ENCODE measurements around the gene HOXD8.
A peak's percentile ranks its signal among the peaks of the same experiment; 100 is the strongest.

Gene HOXD8

DNA sequence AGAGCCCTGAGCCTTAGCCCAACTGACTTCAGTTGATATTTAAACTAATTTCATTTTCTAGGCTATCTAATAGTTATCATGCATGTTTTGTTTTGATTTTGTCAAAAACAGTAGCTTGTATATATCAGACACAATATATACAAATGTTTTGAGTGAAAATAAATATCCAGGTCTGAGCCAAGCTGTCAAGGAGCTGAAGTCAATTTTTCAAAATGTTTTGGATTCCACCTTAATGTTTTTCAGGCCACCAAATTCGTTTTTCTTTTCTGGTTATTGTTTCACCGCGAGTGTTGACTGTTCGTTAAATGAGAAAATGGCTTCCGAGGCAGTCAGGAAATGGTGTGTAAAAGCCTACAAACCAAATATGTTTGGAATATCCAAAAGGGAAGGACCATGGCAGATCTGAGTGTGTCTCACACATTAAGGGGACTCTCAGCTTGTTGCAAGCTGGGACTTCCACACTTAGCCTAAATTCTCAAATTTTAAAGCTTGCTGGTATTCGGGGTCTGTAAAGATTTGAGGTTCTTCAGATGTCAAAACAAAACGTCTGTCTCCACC, 27.1 kb upstream of the HOXD8 start:
- Histone ChIP-seq H3K36me3 (ENCODE audit: control insufficient read depth in 2 of 2, insufficient read depth in 1 of 2, low read length in 2 of 2) (no peaks in the 10 kb centered on the region), H3K9me3 (ENCODE audit: control insufficient read depth, insufficient read depth, low read depth, low read length) (no peaks in the 10 kb centered on the region), H3K4me1 (ENCODE audit: control insufficient read depth, insufficient read depth, low read length) (peaks cover 4% of the 10 kb centered on the region), H3K4me3 (ENCODE audit: low read depth, low read length) (no peak overlapping the region), H3K27ac (ENCODE audit: extremely low read depth, low read depth, low read length) (no peak overlapping the region; the same call in 1 of the 2 replicates)
- TF ChIP-seq, protein P1, sequence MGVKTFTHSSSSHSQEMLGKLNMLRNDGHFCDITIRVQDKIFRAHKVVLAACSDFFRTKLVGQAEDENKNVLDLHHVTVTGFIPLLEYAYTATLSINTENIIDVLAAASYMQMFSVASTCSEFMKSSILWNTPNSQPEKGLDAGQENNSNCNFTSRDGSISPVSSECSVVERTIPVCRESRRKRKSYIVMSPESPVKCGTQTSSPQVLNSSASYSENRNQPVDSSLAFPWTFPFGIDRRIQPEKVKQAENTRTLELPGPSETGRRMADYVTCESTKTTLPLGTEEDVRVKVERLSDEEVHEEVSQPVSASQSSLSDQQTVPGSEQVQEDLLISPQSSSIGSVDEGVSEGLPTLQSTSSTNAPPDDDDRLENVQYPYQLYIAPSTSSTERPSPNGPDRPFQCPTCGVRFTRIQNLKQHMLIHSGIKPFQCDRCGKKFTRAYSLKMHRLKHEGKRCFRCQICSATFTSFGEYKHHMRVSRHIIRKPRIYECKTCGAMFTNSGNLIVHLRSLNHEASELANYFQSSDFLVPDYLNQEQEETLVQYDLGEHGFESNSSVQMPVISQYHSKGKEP (tag by site-specific recombination; IDR thresholded peaks at IDR 0.05): no peak
- POLR2A ChIA-PET: no interaction called here
- CTCF ChIA-PET: interaction anchor here (0.6 to 2.2 kb wide), 8 partner anchors 11 to 953 kb away, joined by 3 to 6 read pairs (median 3); no protein-coding TSS in a partner anchor

DNA sequence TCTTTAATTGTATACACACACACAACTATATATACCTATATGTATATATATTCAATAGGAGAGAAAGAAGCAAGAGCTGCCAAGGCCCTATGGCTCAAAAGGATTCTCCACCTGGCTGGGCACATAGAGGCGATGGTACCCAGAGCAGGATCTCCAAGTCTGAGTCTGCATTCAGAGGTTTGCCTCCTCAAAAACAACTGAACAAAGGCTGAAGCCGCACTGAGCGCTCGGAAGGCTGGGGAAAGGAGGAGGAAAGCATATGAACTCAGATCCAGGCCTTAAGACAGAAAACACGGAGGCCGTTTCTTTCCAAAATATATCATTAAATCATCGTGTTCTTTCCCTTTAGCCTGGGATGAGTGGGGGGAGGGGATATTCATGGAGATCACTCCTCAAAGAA, 26.3 kb upstream of the HOXD8 start:
- no peak overlapping the region; the same call in 1 of the 2 replicates for H3K4me3 ChIP-seq (ENCODE audit: low read depth, low read length)
- H3K27ac ChIP-seq (ENCODE audit: extremely low read depth, low read depth, low read length): peak overlapping the region; percentile 100; the same call in 1 of the 2 replicates
- no peaks in the 10 kb centered on the region for H3K9me3 ChIP-seq (ENCODE audit: control insufficient read depth, insufficient read depth, low read depth, low read length)
- H3K36me3 ChIP-seq (ENCODE audit: control insufficient read depth in 2 of 2, insufficient read depth in 1 of 2, low read length in 2 of 2): no peaks in the 10 kb centered on the region
- ChIA-PET CTCF (interaction anchor here (0.6 to 2.2 kb wide), 4 partner anchors 24 to 851 kb away, joined by 3 to 4 read pairs (median 3); no protein-coding TSS in a partner anchor), POLR2A (interaction anchor here (0.6 to 2.6 kb wide), 3 partner anchors 10 to 27 kb away, joined by 3 to 6 read pairs (median 5); no protein-coding TSS in a partner anchor)
- TF ChIP-seq ZNF311 (tag by site-specific recombination; IDR thresholded peaks at IDR 0.05; ENCODE audit: borderline replicate concordance): no peak
- TF ChIP-seq ZNF138 (tag by site-specific recombination; IDR thresholded peaks at IDR 0.05; ENCODE audit: borderline replicate concordance): no peak
- TF ChIP-seq SP3 (tag by site-specific recombination; IDR thresholded peaks at IDR 0.05): no peak
- no peak for TF ChIP-seq ZNF157 (tag by site-specific recombination; IDR thresholded peaks at IDR 0.05)
- no peak for TF ChIP-seq SETDB1 (IDR thresholded peaks at IDR 0.05; ENCODE audit: insufficient read length, low read length)
- TF ChIP-seq ZNF558 (tag by site-specific recombination; IDR thresholded peaks at IDR 0.05): no peak
- TF ChIP-seq ZFP69B (tag by site-specific recombination; IDR thresholded peaks at IDR 0.05): no peak
- TF ChIP-seq HOXC10 (CRISPR knock-in tag; IDR thresholded peaks at IDR 0.05): no peak
- TF ChIP-seq ZNF174 (tag by site-specific recombination; IDR thresholded peaks at IDR 0.05): no peak
- no peak for TF ChIP-seq ZNF2 (tag by site-specific recombination; IDR thresholded peaks at IDR 0.05)
- no peak for TF ChIP-seq SCRT1 (tag by site-specific recombination; IDR thresholded peaks at IDR 0.05; ENCODE audit: borderline replicate concordance)
- H3K4me1 ChIP-seq (ENCODE audit: control insufficient read depth, insufficient read depth, low read length): peaks cover 4% of the 10 kb centered on the region

DNA sequence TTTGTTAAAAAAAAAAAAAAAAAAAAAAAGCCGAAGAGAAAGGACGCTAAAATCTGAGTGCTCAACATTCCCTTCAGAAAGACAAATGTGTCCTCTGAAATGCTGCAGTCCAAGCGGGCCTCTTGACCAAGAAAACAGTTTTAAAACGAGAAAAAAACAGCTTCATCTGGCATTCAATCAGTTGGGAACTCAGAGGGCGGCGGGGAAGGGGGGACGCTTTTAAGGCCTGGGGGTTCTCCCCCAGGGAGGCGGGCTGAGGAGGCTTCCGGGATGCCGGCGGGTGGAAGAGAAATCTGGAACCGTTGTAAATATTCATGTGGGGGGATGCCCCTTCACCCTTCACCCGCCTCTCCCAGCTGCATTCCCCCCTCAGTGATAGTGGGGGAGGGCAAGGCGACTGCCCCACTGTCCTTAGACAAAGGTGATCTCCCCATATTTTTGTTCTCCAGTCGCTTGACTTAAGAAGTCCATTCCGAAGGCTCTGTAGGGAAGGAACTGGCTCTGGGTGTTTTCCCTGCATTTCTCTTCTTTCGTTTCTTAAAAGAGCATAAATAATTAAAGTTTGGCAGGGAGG, 25.7 kb upstream of the HOXD8 start:
- Histone ChIP-seq H3K36me3 (ENCODE audit: control insufficient read depth in 2 of 2, insufficient read depth in 1 of 2, low read length in 2 of 2) (peaks cover 0 to 1% of the 10 kb centered on the region in 2 experiments; a peak in 2 of 3 replicates), H3K9me3 (ENCODE audit: control insufficient read depth, insufficient read depth, low read depth, low read length) (no peaks in the 10 kb centered on the region), H3K4me3 (ENCODE audit: low read depth, low read length) (peak overlapping the region; percentile 74), H3K27ac (ENCODE audit: extremely low read depth, low read depth, low read length) (peak overlapping the region; percentile 100), H3K4me1 (ENCODE audit: control insufficient read depth, insufficient read depth, low read length) (peaks cover 4% of the 10 kb centered on the region)
- ChIA-PET POLR2A (interaction anchor here (0.7 to 4.2 kb wide), 9 partner anchors 9 to 918 kb away, joined by 3 to 75 read pairs (median 6); partner anchors contain the start of genes HOXD13, HOXD8 and LNPK), CTCF (interaction anchor here (0.6 to 2.2 kb wide), 6 partner anchors 15 to 852 kb away, joined by 3 to 4 read pairs (median 4); no protein-coding TSS in a partner anchor)
- no peak for TF ChIP-seq ZNF248 (tag by site-specific recombination; IDR thresholded peaks at IDR 0.05)
- TF ChIP-seq ZIC2 (tag by site-specific recombination; IDR thresholded peaks at IDR 0.05): peak; percentile 38
- TF ChIP-seq ZNF366 (tag by site-specific recombination; conservative IDR thresholded peaks at IDR 0.05): peak; percentile 62
- TF ChIP-seq ZNF555 (tag by site-specific recombination; conservative IDR thresholded peaks at IDR 0.05): no peak
- TF ChIP-seq, protein P2, sequence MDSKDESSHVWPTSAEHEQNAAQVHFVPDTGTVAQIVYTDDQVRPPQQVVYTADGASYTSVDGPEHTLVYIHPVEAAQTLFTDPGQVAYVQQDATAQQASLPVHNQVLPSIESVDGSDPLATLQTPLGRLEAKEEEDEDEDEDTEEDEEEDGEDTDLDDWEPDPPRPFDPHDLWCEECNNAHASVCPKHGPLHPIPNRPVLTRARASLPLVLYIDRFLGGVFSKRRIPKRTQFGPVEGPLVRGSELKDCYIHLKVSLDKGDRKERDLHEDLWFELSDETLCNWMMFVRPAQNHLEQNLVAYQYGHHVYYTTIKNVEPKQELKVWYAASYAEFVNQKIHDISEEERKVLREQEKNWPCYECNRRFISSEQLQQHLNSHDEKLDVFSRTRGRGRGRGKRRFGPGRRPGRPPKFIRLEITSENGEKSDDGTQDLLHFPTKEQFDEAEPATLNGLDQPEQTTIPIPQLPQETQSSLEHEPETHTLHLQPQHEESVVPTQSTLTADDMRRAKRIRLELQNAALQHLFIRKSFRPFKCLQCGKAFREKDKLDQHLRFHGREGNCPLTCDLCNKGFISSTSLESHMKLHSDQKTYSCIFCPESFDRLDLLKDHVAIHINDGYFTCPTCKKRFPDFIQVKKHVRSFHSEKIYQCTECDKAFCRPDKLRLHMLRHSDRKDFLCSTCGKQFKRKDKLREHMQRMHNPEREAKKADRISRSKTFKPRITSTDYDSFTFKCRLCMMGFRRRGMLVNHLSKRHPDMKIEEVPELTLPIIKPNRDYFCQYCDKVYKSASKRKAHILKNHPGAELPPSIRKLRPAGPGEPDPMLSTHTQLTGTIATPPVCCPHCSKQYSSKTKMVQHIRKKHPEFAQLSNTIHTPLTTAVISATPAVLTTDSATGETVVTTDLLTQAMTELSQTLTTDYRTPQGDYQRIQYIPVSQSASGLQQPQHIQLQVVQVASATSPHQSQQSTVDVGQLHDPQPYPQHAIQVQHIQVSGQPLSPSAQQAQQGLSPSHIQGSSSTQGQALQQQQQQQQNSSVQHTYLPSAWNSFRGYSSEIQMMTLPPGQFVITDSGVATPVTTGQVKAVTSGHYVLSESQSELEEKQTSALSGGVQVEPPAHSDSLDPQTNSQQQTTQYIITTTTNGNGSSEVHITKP (tag by site-specific recombination; IDR thresholded peaks at IDR 0.05): peak; percentile 23
- no peak for TF ChIP-seq ZNF184 (tag by site-specific recombination; IDR thresholded peaks at IDR 0.05)
- TF ChIP-seq ZNF707 (tag by site-specific recombination; IDR thresholded peaks at IDR 0.05): no peak
- peak; percentile 84 for TF ChIP-seq GLIS1 (tag by site-specific recombination; IDR thresholded peaks at IDR 0.05)
- no peak for TF ChIP-seq REPIN1 (tag by site-specific recombination; IDR thresholded peaks at IDR 0.05; ENCODE audit: low read depth)
- no peak for TF ChIP-seq ZSCAN16 (tag by site-specific recombination; IDR thresholded peaks at IDR 0.05)
- no peak; the same call in 1 of the 2 replicates for TF ChIP-seq KLF10 (tag by site-specific recombination; IDR thresholded peaks at IDR 0.05)
- TF ChIP-seq SP2 (tag by site-specific recombination; IDR thresholded peaks at IDR 0.05): peak; percentile 50
- TF ChIP-seq MZF1 (tag by site-specific recombination; IDR thresholded peaks at IDR 0.05; ENCODE audit: borderline replicate concordance): no peak
- TF ChIP-seq ZNF600 (tag by site-specific recombination; IDR thresholded peaks at IDR 0.05): no peak
- peak; percentile 57 for TF ChIP-seq GLIS2 (tag by site-specific recombination; IDR thresholded peaks at IDR 0.05)
- TF ChIP-seq ZNF311 (tag by site-specific recombination; IDR thresholded peaks at IDR 0.05; ENCODE audit: borderline replicate concordance): no peak
